Upper lobe of left lung (tissue), 4 donors: ENCODE results near the gene PTPRN2.

Experiments
- POLR2A ChIP-seq, 4 donors: fragments of 450-650 bp; IDR thresholded peaks; one replicate each; pipeline ENCODE4 v1.5.1; 2016 to 2017; ENCODE audit warnings: antibody characterized with exemption in 4 of 4, mild to moderate bottlenecking in 2 of 4
- POLR2AphosphoS5 ChIP-seq, 2 donors: sonication (generic); formaldehyde crosslinking; IDR thresholded peaks; one replicate each; pipeline ENCODE4 v1.5.1; 2017; ENCODE audit warnings: antibody characterized with exemption in 2 of 2
- TF ChIP-seq, protein P1 (sequence below), 6 experiments: fragments of 450-650 bp in 4 of 6; fragments of 200-600 bp in 2 of 6; sonication (generic) in 2 of 6; IDR thresholded peaks; one replicate each; pipeline ENCODE4 v1.5.1; 2016 to 2019; ENCODE audit warnings: antibody characterized with exemption in 6 of 6

DNA sequence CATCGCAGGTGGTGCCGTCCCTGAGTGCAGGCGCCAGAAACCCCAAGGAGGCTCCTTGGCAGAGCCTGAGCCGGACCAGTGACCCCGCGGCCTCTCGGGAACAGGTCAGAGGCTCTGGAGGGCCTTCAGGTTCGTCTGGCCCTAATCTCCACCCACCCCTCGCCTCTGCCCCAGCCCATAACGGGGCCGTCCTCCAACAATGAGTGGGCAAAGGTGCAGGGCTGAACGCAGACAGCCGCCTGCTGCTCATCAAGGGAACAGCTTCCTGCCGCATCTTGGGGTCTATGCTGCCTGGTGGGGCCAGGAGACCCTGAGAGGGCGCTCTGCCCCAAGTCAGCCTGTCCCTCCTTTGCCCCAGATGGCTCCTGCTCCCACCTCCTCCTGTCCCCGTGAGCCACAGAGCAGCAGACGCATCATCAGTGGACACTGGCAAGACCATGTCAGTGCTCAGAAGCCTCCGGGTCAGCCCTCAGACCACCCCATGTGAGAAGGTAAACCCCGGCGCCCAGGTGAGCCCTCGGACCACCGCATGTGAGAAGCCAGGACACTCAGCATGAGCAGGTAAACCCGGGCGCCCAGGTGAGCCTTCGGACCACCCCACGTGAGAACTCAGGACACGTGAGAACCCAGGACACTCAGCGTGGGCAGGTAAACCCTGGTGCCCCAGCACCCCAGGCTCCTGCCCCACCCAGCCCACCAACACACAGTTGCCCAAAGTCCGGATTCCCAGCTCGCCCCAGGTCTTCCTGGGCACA is 142.0 kb downstream of the PTPRN2 start:
- TF ChIP-seq, protein P1, sequence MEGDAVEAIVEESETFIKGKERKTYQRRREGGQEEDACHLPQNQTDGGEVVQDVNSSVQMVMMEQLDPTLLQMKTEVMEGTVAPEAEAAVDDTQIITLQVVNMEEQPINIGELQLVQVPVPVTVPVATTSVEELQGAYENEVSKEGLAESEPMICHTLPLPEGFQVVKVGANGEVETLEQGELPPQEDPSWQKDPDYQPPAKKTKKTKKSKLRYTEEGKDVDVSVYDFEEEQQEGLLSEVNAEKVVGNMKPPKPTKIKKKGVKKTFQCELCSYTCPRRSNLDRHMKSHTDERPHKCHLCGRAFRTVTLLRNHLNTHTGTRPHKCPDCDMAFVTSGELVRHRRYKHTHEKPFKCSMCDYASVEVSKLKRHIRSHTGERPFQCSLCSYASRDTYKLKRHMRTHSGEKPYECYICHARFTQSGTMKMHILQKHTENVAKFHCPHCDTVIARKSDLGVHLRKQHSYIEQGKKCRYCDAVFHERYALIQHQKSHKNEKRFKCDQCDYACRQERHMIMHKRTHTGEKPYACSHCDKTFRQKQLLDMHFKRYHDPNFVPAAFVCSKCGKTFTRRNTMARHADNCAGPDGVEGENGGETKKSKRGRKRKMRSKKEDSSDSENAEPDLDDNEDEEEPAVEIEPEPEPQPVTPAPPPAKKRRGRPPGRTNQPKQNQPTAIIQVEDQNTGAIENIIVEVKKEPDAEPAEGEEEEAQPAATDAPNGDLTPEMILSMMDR (IDR thresholded peaks at IDR 0.05): no peak
- TF ChIP-seq POLR2AphosphoS5 (IDR thresholded peaks at IDR 0.05): no peak
- no peak for TF ChIP-seq POLR2A (IDR thresholded peaks at IDR 0.05)
